ENCODE data around the gene USP3.

DNA sequence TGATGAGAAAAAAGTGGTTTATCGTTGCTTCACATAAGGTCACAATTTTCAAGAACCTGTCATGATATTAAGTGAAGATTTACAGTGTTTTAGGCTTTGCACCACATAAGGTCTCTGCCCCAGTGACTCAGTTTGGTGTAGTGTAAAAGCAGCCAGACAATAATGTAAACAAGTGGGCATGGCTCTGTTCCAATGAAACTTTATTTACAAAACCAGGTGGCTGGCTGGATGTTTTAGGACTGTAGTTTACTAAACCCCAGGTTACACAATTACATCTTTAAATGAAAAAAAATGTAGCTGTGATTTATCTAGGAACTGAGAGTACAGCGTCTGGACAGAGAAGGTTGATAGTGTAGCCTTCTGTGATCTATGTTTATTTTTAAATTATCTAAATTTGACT is 83.1 kb downstream of the USP3 start:
- TF ChIP-seq, protein P1, sequence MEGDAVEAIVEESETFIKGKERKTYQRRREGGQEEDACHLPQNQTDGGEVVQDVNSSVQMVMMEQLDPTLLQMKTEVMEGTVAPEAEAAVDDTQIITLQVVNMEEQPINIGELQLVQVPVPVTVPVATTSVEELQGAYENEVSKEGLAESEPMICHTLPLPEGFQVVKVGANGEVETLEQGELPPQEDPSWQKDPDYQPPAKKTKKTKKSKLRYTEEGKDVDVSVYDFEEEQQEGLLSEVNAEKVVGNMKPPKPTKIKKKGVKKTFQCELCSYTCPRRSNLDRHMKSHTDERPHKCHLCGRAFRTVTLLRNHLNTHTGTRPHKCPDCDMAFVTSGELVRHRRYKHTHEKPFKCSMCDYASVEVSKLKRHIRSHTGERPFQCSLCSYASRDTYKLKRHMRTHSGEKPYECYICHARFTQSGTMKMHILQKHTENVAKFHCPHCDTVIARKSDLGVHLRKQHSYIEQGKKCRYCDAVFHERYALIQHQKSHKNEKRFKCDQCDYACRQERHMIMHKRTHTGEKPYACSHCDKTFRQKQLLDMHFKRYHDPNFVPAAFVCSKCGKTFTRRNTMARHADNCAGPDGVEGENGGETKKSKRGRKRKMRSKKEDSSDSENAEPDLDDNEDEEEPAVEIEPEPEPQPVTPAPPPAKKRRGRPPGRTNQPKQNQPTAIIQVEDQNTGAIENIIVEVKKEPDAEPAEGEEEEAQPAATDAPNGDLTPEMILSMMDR (IDR thresholded peaks at IDR 0.05) = no peak
- TF ChIP-seq POLR2A (IDR thresholded peaks at IDR 0.05) = no peak

Data from esophagus squamous epithelium (tissue), 4 donors.